NB4 (cell line): ENCODE measurements around the gene HYI.

ENCODE experiments used
- CTCF ChIP-seq: IDR thresholded peaks from one replicate; pipeline ENCODE4 v1.5.1; 2012; ENCODE audit warnings: low read depth, low read length
- POLR2A ChIP-seq: IDR thresholded peaks from 2 replicates; pipeline ENCODE4 v1.6.1; 2011; ENCODE audit warnings: mild to moderate bottlenecking; ENCODE audit not compliant: insufficient read length; ENCODE audit errors: extremely low read depth

- TF ChIP-seq POLR2A, result no peak
- no peak for TF ChIP-seq CTCF
These were observed 34.4 kb upstream of the HYI start for GRCh38 chr1:43488165-43488564.
